ENCODE measurements around the gene PGAP6. TPM values are rescaled to one million over a fixed set of nuclear protein-coding genes. Genes with fewer than 3 reads are reported as not detected.
A peak's percentile ranks its signal among the peaks of the same experiment; 100 is the strongest.

Gene PGAP6
- total and polyA plus RNA-seq, 2 of the 8 experiments (the other 6 are each of a cell fraction or from before 2014, with no cell fraction given): 86.8 to 364 TPM

DNA sequence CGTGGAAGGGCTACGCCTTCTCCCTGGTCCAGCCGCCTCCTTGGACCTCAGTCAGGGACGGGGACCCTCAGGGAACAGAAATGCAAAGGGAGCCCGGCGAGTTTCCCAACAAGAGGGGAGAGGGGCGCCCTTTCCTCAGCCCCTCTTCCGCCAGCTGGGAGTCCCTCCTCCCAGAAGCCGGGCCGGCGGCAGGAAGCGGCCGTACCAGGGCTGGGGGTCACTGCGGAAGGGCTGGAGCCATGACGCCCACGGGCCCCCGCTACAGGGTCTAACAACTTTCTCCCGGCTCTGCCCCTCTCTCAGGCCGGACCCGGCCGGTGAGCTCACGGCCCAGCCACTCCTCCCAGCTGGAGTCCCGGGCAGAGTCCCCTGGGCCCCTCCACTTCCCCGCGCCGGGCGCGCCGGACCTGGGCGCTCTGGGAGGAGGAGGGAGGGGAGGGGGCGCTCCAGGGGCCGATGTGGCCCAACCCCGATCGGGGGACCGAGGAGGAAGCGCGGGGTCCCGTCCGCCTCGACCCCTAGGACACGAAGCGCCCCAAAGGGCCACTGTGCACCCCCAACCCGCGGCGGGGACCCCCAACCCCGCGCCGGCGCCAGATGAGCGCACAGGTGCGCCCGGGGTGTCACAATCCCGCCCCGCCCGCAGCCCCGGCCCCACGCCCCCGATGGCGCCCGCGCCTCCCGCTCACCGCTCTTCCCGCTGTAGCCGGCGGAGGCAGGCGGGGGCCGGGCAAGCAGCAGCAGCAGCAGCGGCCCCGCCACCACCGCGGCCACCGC lies 578 bp downstream of the PGAP6 start:
- H3K23me2 ChIP-seq (ENCODE audit: low read depth, low read length): peaks cover 13% of the 10 kb centered on the region
- H4K8ac ChIP-seq (ENCODE audit: extremely low read depth, insufficient read depth, low read length): no peak overlapping the region
- FAIRE-seq (no peak), DNase-seq (ENCODE audit: low read depth in 1 of 2, low spot score in 2 of 2) (peak in 1 of 2 experiments; percentile 66)
- H3K4me2 ChIP-seq (ENCODE audit: insufficient read depth in 1 of 2, low read depth in 2 of 2, low read length in 2 of 2): peak overlapping the region; percentile 68 to 93
- H3K14ac ChIP-seq (ENCODE audit: insufficient read length): no peak overlapping the region
- H2AK5ac ChIP-seq (ENCODE audit: low read depth, low read length): no peak overlapping the region
- H2BK15ac ChIP-seq (ENCODE audit: low read length): peak overlapping the region; percentile 99; the same call in 1 of the 2 replicates
- ChIA-PET POLR2A (ENCODE audit: partially characterized antibody) (interaction anchor here (0.8 to 3.0 kb wide), 5 partner anchors 11 to 197 kb away, joined by 3 to 22 read pairs (median 6); partner anchors contain the start of genes DECR2 and MRPL28), CTCF (ENCODE audit: partially characterized antibody) (no interaction called here)
- H2BK12ac ChIP-seq (ENCODE audit: low read depth, low read length): peak overlapping the region; percentile 84; the same call in 1 of the 2 replicates
- H3K4me3 ChIP-seq (ENCODE audit: extremely low read depth in 1 of 4, insufficient read depth in 2 of 4, low read depth in 3 of 4, low read length in 4 of 4): peak overlapping the region; percentile 59 to 94 (median 82)
- peak overlapping the region; percentile 53 for H4K5ac ChIP-seq (ENCODE audit: insufficient read length, low read depth, low read length)
- peak overlapping the region in 3 of 4 experiments; percentile 42 to 94 (median 50); a peak in 5 of 7 replicates for H3K9ac ChIP-seq (replicated peaks in 1 of 4; ENCODE audit: extremely low read depth in 1 of 4, low read depth in 3 of 4, low read length in 3 of 4)
- 4% methylated on average over 21 of the region's 73 CpGs; no CpG with 5 or more reads in 1 of the 2 experiments for WGBS, 2 experiments (ENCODE audit: extremely low coverage in 1 of 2, insufficient coverage in 1 of 2, insufficient read length in 1 of 2, insufficient replicate concordance in 2 of 2, low coverage in 1 of 2, low lambda C conversion rate in 2 of 2, missing lambda C conversion rate in 1 of 2)
- H4K91ac ChIP-seq (replicated peaks; ENCODE audit: insufficient read length, low read length): no peak overlapping the region
- peaks cover 0 to 3% (median under 1%) of the 10 kb centered on the region in 4 experiments; a peak in 2 of 7 replicates for H3K27me3 ChIP-seq (replicated peaks in 1 of 4; ENCODE audit: control insufficient read depth in 3 of 4, extremely low read depth in 1 of 4, insufficient read depth in 3 of 4, low read length in 3 of 4)
- H3K79me1 ChIP-seq (ENCODE audit: low read depth, low read length): peaks cover 4% of the 10 kb centered on the region; the same call in 1 of the 2 replicates
- H2AFZ ChIP-seq (ENCODE audit: low read length): no peak overlapping the region
- H3K9me3 ChIP-seq (ENCODE audit: insufficient read depth in 2 of 2, low read depth in 1 of 2, low read length in 1 of 2): no peaks in the 10 kb centered on the region
- H2BK5ac ChIP-seq (ENCODE audit: low read depth, low read length): peak overlapping the region; percentile 87; the same call in 1 of the 2 replicates
- peaks cover 11 to 19% of the 10 kb centered on the region in 2 experiments for H4K20me1 ChIP-seq (replicated peaks in 1 of 2; ENCODE audit: control insufficient read depth in 1 of 2, insufficient read depth in 2 of 2, low read length in 2 of 2)
- no peak overlapping the region for H2BK120ac ChIP-seq (replicated peaks; ENCODE audit: low read depth, low read length)
- peaks cover 0 to 24% of the 10 kb centered on the region in 2 experiments; a peak in 2 of 4 replicates for H3K79me2 ChIP-seq (ENCODE audit: control insufficient read depth in 1 of 2, insufficient read depth in 2 of 2, low read length in 2 of 2)
- peaks cover 8 to 28% (median 19%) of the 10 kb centered on the region in 4 experiments for H3K4me1 ChIP-seq (replicated peaks in 1 of 4; ENCODE audit: control insufficient read depth in 3 of 4, insufficient read depth in 4 of 4, low read length in 3 of 4)
- H3K27ac ChIP-seq (ENCODE audit: low read depth, low read length): peak overlapping the region; percentile 37; the same call in 1 of the 2 replicates
- no peak overlapping the region for H2BK20ac ChIP-seq (ENCODE audit: low read length)
- no peak overlapping the region for H3K23ac ChIP-seq (ENCODE audit: insufficient read length)
- H3K4ac ChIP-seq (replicated peaks; ENCODE audit: insufficient read length, low read depth, low read length): no peak overlapping the region
- peak overlapping the region; percentile 90 for H3K56ac ChIP-seq (replicated peaks; ENCODE audit: insufficient read length, low read depth, low read length)
- H3K36me3 ChIP-seq (ENCODE audit: control insufficient read depth in 2 of 4, insufficient read depth in 4 of 4, low read length in 3 of 4): peaks cover 0 to 16% (median 5%) of the 10 kb centered on the region in 4 experiments; a peak in 7 of 8 replicates
- peak overlapping the region; percentile 48 for H3K18ac ChIP-seq (ENCODE audit: extremely low read depth, low read length)
- TF ChIP-seq CHD2 (IDR thresholded peaks at IDR 0.05; ENCODE audit: low read length) (no peak), POU5F1 (IDR thresholded peaks at IDR 0.05; ENCODE audit: low read depth, low read length) (no peak), RFX5 (IDR thresholded peaks at IDR 0.05; ENCODE audit: borderline replicate concordance, low read depth, low read length) (no peak), TEAD4 (IDR thresholded peaks at IDR 0.05; ENCODE audit: low read depth, low read length) (no peak), SAP30 (IDR thresholded peaks at IDR 0.05; ENCODE audit: insufficient read depth, insufficient replicate concordance, low read length) (peak; percentile 50), TBP (IDR thresholded peaks at IDR 0.05; ENCODE audit: low read depth, low read length) (no peak), GABPA (IDR thresholded peaks at IDR 0.05; ENCODE audit: borderline replicate concordance, insufficient read depth, low read length) (no peak), KDM4A (IDR thresholded peaks at IDR 0.05; ENCODE audit: low read depth, low read length, severe bottlenecking) (peak; percentile 30), EP300 (IDR thresholded peaks at IDR 0.05; ENCODE audit: borderline replicate concordance in 1 of 2, low read depth in 2 of 2, low read length in 2 of 2) (no peak), SIN3A (conservative IDR thresholded peaks at IDR 0.05 in 1 of 2, IDR thresholded peaks at IDR 0.05 in 1 of 2; ENCODE audit: low read depth in 1 of 2, low read length in 2 of 2) (peak in 1 of 2 experiments; percentile 72; a peak in 1 of 4 replicates)

All from H1 (cell line).